Tibial nerve (tissue), 3 donors: ENCODE measurements around the gene EIF5A2.

Source experiments
- CTCF ChIP-seq, 5 experiments: fragments of 200-600 bp in 3 of 5; fragments of 450-650 bp in 2 of 5; sonication (generic) in 3 of 5; IDR thresholded peaks; one replicate each; pipeline ENCODE4 v1.5.1; 2016 to 2019; ENCODE audit warnings: antibody characterized with exemption in 5 of 5, mild to moderate bottlenecking in 3 of 5, moderate library complexity in 2 of 5
- POLR2A ChIP-seq, 2 donors: fragments of 450-650 bp; IDR thresholded peaks; one replicate each; pipeline ENCODE4 v1.6.1; 2017; ENCODE audit warnings: antibody characterized with exemption in 2 of 2, mild to moderate bottlenecking in 2 of 2, moderate library complexity in 2 of 2

DNA sequence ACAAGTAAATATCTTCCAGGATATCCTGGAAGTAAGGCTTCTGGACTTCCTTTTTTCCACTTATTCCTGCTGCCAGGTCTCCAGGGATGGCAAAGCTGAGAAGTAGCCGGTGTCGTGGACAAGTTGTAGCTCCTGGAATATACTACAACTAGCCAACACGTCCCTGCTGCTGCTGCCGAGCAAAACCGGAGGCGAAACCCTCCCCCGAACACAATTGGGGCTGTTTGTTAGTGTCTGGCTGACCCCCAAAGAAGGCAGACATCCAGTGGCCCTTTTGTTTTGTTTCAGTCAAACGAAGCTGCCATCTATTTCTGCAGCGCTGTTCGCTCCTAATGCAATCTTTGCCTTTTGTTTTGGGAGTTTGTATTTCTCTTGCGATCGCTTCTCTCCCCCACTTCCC lies 45.3 kb upstream of the EIF5A2 start:
- TF ChIP-seq CTCF (IDR thresholded peaks at IDR 0.05) (no peak), POLR2A (IDR thresholded peaks at IDR 0.05) (no peak)
